ENCODE results near the gene VMP1.

- TF ChIP-seq CTCF (IDR thresholded peaks at IDR 0.05; ENCODE audit: low read depth, low read length) (no peak), MAX (IDR thresholded peaks at IDR 0.05; ENCODE audit: low read depth, low read length) (no peak), POLR2A (IDR thresholded peaks at IDR 0.05; ENCODE audit: extremely low read depth, insufficient read length) (no peak)
These were observed 93.1 kb downstream of the VMP1 start for GRCh38 chr17:59800530-59800942.

All from NB4 (cell line).